ENCODE data around the gene MAD1L1. TPM values are rescaled to one million over a fixed set of nuclear protein-coding genes. Genes with fewer than 3 reads are reported as not detected.

MAD1L1 gene
- total and polyA plus RNA-seq, 2 of the 13 experiments (the other 11 are each of a cell fraction or from before 2014, with no cell fraction given): 17.4 to 64.7 TPM

DNA sequence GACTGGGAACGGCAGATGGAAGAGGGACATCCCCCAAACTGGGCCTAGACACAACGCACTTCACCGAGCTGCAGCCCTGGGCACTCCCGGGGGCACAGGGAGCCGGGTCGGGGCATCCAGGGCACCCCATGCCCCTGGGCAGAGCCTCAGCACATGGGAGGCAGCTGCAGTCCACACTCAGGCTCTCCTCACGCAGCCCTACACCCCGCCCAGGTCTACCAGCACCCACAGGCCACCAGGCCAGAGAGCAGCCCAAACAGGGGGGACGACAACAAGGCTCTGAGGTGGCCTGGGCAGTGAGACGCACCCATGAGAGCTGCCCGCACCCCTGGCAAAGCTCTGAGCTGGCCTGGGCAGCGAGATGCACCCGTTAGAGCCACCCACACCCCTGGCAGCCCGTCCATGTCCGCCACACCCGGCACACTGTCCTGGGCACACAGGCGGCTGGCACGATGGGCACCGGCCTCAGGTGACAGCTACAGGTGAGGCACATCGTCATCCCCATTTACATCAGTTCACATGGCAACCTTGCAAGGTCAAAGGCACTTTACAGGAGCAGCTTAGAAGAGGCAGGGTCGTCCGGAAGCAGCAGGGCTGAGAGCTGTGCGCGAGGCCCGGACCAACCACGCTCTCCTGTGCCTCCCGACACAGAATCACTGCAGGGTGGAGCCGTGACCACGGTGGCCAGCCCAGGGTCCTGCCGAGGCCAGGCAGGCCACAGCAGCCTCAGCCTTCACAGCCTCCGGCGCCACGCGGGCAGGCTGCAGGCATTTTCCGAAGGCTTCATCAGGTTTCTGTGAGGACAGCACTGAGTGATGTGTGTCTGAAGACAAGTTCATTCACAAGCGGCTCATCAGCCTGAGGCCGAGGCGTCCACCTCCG is 228.6 kb downstream of the MAD1L1 start (continued):
- no peak for TF ChIP-seq SKI (IDR thresholded peaks at IDR 0.05; ENCODE audit: partially characterized antibody)

DNA sequence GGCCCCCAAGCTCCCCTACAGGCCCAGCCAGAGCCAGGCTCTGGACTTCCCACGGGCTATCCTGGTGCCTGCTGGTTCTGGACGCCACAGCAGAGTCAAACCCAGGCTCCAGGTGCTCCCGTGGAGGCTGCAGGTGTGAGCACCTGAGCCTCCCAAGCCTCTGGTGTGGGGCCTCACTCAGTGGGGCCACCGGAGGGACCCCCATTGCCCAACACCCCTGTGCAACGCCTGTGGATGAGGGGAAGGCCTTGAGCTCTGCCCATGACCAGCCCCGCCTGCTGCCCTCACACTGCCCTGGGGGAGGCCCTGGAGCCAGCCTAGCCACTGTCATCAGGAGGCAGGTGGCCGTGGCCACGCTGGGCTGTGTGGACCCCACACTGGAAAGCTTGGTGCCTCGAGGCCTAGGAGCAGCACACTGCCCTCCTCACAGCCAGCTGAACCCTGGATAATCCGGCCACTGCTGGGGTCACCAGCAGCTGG is 229.3 kb downstream of the MAD1L1 start:
- Histone ChIP-seq H3K4me3 (replicated peaks in 1 of 3; ENCODE audit: insufficient read depth in 1 of 3, low read depth in 2 of 3, low read length in 3 of 3) (no peak overlapping the region), H4K20me1 (ENCODE audit: insufficient read depth, low read length) (no peaks in the 10 kb centered on the region), H3K36me3 (replicated peaks in 1 of 2; ENCODE audit: control insufficient read depth in 1 of 2, insufficient read depth in 2 of 2, low read length in 2 of 2) (peaks cover 1 to 11% of the 10 kb centered on the region in 2 experiments; a peak in 3 of 5 replicates), H3K4me2 (ENCODE audit: low read depth, low read length) (no peak overlapping the region), H3K27ac (ENCODE audit: extremely low read length, insufficient read depth, low read length) (no peak overlapping the region), H3K9ac (ENCODE audit: insufficient read depth, low read depth, low read length) (no peak overlapping the region), H3K4me1 (ENCODE audit: insufficient read depth, low read length) (0 out of 2 replicates have a peak, but pooled peaks cover 5% of the 10 kb centered on the region), H3K27me3 (ENCODE audit: control insufficient read depth in 1 of 2, insufficient read depth in 2 of 2, low read length in 2 of 2) (no peaks in the 10 kb centered on the region), H2AFZ (ENCODE audit: low read length) (no peak overlapping the region), H3K9me3 (ENCODE audit: low read length) (no peaks in the 10 kb centered on the region), H3K79me2 (ENCODE audit: insufficient read depth, low read length) (no peaks in the 10 kb centered on the region)
- no TSS peak for BruUV-seq (replicated peaks)
- in situ Hi-C loops (cut with HindIII; ENCODE audit: extremely low pct_ligation_motif_present, low pct_unique_long_range_greater_than_20kb) (no loop called here), intact Hi-C loops (cut with micrococcal nuclease; ENCODE audit: unreplicated experiment) (no loop called here)
- WGBS (ENCODE audit: low lambda C conversion rate): no CpG with 5 or more reads among the region's 10 CpGs
- no peak for DNase-seq (ENCODE audit: low spot score)
- no peak for FAIRE-seq
- ATAC-seq: peak; percentile 44
- POLR2A ChIA-PET: no interaction called here
- TF ChIP-seq ZNF746 (CRISPR knock-in tag; IDR thresholded peaks at IDR 0.05): no peak
- peak; percentile 70 for TF ChIP-seq ZNF263 (CRISPR knock-in tag; IDR thresholded peaks at IDR 0.05)
- 0 out of 2 replicates have a peak, but pooled peaks have one; percentile 16 for TF ChIP-seq ZBTB38 (CRISPR knock-in tag; IDR thresholded peaks at IDR 0.05)
- TF ChIP-seq, protein P1, sequence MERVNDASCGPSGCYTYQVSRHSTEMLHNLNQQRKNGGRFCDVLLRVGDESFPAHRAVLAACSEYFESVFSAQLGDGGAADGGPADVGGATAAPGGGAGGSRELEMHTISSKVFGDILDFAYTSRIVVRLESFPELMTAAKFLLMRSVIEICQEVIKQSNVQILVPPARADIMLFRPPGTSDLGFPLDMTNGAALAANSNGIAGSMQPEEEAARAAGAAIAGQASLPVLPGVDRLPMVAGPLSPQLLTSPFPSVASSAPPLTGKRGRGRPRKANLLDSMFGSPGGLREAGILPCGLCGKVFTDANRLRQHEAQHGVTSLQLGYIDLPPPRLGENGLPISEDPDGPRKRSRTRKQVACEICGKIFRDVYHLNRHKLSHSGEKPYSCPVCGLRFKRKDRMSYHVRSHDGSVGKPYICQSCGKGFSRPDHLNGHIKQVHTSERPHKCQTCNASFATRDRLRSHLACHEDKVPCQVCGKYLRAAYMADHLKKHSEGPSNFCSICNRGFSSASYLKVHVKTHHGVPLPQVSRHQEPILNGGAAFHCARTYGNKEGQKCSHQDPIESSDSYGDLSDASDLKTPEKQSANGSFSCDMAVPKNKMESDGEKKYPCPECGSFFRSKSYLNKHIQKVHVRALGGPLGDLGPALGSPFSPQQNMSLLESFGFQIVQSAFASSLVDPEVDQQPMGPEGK (CRISPR knock-in tag; IDR thresholded peaks at IDR 0.05): peak; percentile 19; the same call in 1 of the 2 replicates
- peak; percentile 31; the same call in 1 of the 2 replicates for TF ChIP-seq HNF4A (CRISPR knock-in tag; IDR thresholded peaks at IDR 0.05)
- TF ChIP-seq, protein P2, sequence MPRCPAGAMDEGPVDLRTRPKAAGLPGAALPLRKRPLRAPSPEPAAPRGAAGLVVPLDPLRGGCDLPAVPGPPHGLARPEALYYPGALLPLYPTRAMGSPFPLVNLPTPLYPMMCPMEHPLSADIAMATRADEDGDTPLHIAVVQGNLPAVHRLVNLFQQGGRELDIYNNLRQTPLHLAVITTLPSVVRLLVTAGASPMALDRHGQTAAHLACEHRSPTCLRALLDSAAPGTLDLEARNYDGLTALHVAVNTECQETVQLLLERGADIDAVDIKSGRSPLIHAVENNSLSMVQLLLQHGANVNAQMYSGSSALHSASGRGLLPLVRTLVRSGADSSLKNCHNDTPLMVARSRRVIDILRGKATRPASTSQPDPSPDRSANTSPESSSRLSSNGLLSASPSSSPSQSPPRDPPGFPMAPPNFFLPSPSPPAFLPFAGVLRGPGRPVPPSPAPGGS (CRISPR knock-in tag; IDR thresholded peaks at IDR 0.05): 0 out of 2 replicates have a peak, but pooled peaks have one; percentile 30
- TF ChIP-seq ZNF331 (CRISPR knock-in tag; IDR thresholded peaks at IDR 0.05): no peak
- TF ChIP-seq, protein P3, sequence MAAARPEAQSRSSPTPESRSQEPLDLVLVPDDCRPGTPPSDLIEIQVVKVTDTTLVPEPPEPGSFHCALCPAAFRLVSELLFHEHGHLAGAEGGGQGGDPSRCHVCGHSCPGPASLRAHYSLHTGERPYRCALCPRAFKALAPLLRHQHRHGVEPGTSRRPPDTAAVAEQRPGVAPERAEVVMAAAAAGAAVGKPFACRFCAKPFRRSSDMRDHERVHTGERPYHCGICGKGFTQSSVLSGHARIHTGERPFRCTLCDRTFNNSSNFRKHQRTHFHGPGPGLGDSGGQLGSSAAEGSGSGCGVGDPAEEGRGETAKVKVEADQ (CRISPR knock-in tag; IDR thresholded peaks at IDR 0.05; ENCODE audit: borderline replicate concordance): no peak
- TF ChIP-seq ZNF274 (CRISPR knock-in tag; IDR thresholded peaks at IDR 0.05): peak; percentile 49; the same call in 1 of the 2 replicates
- no peak for TF ChIP-seq ZNF317 (CRISPR knock-in tag; IDR thresholded peaks at IDR 0.05)
- TF ChIP-seq, protein P4, sequence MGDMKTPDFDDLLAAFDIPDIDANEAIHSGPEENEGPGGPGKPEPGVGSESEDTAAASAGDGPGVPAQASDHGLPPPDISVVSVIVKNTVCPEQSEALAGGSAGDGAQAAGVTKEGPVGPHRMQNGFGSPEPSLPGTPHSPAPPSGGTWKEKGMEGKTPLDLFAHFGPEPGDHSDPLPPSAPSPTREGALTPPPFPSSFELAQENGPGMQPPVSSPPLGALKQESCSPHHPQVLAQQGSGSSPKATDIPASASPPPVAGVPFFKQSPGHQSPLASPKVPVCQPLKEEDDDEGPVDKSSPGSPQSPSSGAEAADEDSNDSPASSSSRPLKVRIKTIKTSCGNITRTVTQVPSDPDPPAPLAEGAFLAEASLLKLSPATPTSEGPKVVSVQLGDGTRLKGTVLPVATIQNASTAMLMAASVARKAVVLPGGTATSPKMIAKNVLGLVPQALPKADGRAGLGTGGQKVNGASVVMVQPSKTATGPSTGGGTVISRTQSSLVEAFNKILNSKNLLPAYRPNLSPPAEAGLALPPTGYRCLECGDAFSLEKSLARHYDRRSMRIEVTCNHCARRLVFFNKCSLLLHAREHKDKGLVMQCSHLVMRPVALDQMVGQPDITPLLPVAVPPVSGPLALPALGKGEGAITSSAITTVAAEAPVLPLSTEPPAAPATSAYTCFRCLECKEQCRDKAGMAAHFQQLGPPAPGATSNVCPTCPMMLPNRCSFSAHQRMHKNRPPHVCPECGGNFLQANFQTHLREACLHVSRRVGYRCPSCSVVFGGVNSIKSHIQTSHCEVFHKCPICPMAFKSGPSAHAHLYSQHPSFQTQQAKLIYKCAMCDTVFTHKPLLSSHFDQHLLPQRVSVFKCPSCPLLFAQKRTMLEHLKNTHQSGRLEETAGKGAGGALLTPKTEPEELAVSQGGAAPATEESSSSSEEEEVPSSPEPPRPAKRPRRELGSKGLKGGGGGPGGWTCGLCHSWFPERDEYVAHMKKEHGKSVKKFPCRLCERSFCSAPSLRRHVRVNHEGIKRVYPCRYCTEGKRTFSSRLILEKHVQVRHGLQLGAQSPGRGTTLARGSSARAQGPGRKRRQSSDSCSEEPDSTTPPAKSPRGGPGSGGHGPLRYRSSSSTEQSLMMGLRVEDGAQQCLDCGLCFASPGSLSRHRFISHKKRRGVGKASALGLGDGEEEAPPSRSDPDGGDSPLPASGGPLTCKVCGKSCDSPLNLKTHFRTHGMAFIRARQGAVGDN (CRISPR knock-in tag; IDR thresholded peaks at IDR 0.05): peak; percentile 63
- CTCF ChIA-PET (ENCODE audit: low intra/inter-chr PET ratio, low total read pairs): no interaction called here

All from HepG2 (cell line).